GM12801 (cell line): ENCODE data around the gene SPRYD7.
A peak's percentile ranks its signal among the peaks of the same experiment; 100 is the strongest.

Source experiments
- TF ChIP-seq, protein P1 (sequence below): IDR thresholded peaks from one replicate; pipeline ENCODE4 v1.5.1; 2011; ENCODE audit warnings: control low read depth; ENCODE audit not compliant: insufficient read length; ENCODE audit errors: extremely low read depth

Gene SPRYD7, protein sequence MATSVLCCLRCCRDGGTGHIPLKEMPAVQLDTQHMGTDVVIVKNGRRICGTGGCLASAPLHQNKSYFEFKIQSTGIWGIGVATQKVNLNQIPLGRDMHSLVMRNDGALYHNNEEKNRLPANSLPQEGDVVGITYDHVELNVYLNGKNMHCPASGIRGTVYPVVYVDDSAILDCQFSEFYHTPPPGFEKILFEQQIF

DNA sequence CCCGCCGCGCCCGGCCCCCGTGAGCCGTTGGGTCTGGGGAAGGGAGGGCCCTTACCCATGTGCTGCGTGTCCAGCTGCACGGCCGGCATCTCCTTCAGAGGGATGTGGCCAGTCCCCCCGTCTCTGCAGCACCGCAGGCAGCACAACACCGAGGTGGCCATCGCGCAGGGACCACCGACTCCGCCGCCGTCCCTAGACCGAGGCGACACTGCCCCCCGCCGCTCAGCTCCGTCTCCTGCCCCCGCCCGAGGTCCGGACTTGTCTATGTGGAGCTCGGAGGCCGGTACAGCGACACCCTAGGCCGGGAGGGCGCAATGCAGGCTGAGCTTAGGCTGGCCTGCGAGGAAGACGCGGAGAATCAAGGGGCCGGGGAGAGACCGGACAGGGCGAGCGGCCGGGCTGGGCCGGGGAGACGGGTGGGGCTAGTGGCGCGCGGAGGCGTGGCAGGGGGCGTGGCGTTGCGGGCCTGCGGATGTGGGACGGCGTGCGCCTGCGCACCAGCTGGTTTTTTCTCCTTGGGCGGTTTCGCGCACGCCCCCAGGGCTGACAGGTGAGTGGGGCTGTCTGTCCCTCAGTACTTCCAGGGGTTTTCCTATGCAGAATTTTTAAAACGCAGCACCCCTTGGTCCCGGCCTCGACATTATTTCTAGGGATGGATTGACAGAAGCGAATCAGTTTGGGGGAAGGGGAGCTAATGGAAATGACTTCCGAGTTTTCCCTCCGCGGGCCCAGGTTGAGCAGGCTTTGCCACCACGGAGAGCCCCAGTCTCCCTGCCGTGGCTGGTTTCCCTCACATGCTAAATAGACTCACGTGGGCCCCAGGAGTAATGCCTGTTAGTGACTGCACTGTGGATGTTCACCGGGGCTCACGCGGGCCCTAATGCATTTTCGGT, at the start of gene SPRYD7:
Gene SPRYD7 (minus strand): TSS at position 266 of the 893 bp plus-strand sequence. CDS start 105 bp downstream, at position 161.
- TF ChIP-seq, protein P1, sequence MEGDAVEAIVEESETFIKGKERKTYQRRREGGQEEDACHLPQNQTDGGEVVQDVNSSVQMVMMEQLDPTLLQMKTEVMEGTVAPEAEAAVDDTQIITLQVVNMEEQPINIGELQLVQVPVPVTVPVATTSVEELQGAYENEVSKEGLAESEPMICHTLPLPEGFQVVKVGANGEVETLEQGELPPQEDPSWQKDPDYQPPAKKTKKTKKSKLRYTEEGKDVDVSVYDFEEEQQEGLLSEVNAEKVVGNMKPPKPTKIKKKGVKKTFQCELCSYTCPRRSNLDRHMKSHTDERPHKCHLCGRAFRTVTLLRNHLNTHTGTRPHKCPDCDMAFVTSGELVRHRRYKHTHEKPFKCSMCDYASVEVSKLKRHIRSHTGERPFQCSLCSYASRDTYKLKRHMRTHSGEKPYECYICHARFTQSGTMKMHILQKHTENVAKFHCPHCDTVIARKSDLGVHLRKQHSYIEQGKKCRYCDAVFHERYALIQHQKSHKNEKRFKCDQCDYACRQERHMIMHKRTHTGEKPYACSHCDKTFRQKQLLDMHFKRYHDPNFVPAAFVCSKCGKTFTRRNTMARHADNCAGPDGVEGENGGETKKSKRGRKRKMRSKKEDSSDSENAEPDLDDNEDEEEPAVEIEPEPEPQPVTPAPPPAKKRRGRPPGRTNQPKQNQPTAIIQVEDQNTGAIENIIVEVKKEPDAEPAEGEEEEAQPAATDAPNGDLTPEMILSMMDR, result no peak

DNA sequence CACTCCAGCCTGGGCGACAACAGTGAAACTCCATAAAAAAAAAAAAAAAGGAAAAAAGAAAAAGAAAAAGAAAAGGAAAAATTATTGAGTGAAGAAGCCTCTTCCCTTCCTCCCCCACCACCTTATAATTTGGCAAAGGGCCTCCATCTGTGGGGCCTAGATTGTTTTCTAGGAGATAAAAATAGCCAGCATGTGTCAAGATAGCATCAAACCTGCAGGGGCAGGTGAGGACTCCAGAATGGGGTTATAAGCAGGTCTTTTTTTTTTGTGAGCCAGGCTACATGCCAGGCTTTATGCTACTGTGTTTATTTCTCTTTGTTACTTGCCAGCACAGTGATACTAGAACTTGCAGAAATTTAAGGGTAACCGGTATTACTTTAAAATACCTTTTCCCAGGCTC, 49.0 kb upstream of the SPRYD7 start:
- TF ChIP-seq, protein P1, result no peak

DNA sequence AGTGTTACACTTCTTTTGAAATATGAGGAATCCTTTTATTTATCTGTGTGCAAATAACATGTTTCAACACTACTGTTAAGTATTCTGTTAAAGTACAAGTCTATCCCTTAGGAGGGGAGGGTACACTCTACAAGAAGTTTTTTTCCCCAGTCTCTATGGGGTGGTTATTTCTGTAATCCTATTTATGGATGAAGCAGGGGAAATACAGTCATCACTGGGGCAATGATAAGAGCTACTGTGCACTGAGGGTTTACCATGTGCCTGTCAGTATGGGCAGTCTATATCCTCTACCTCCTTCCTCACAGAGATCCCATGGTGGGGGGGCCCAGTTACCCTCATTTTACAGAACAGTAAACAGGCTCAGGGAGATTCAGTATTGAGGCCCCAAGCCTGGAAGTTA, 44.1 kb upstream of the SPRYD7 start:
- TF ChIP-seq, protein P1, result no peak

DNA sequence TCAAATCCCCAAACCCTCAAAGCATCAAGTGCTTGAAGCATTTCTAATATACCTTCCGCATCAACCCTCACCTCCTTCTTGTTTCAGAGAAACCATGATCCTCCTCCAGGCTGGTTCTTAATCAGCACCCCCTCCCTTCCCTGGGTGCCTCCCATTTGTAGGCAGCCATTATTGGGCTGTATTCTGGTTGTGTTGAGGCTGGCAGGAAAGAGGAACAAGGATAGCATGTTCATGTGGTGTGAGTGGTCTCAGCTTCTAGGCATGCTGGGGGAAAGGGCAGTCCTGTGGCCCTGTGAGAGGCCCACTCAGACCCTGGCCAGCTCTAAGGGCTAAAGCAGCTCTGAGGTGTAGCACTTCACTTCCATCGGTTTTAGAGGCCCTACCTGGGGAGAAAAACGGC, 41.9 kb upstream of the SPRYD7 start:
- TF ChIP-seq, protein P1, result no peak

DNA sequence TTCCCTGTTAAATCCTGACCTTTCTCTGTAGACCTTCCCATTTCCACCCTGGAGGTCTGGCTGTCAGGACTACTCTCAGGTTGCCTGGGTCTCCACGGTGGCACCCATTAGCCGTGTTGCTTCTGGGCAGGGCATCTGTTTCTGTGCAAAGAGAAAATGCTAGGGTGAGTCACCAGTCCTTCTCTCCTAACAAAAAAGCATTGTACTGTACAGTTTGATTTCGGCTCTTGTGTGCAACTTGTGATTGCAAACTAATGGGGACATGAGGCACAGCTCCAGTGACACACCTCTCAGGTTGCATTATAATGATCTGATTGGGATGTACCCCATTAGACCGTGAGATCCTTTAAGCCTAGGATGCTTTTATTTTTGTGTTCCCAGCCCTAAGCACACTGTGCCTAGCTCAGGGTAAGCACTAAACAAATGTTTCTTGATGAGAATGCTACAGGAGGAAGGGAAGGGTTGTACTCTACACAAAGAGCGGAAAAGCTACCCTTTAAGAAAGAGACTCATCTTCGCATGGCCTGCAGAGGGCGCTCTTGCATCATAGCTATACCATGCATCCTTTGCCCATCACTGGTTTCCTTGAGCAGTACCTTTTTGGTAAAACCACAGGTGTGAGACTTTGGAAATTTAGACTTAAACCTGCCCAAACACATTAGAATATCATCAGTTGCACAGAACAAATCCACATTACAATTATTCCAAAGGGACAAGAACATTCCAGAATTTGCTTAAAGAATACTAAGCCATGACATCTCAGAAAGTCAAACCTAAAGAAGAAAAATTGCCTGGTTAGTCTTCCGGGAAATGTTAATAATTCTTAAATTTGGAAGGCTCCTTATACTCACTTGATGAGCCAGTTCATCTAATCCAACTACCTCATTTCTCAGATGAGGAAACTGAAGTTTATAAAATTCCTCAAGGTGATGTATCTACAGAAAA, 40.4 kb upstream of the SPRYD7 start:
- TF ChIP-seq, protein P1, result peak; percentile 45

DNA sequence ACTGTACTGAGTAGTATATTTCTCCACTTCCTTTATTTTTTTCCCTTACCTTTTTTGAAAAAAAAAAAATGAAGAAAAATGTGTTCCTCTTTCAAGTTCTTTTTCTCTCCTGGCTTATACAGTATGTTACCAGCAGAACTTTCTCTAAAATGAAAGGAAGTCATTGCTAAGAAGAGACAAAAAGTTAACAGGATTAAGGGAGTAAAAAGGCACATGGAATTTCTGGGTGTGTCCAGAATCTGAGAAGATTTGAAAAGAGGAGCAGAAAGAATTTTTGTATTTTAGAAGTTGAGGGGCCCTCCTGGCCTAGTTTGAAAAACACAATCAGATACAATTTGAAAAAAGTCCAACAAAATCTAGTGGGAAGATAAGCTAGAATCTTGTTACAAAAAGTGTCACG, 39.7 kb upstream of the SPRYD7 start:
- TF ChIP-seq, protein P1, result no peak

DNA sequence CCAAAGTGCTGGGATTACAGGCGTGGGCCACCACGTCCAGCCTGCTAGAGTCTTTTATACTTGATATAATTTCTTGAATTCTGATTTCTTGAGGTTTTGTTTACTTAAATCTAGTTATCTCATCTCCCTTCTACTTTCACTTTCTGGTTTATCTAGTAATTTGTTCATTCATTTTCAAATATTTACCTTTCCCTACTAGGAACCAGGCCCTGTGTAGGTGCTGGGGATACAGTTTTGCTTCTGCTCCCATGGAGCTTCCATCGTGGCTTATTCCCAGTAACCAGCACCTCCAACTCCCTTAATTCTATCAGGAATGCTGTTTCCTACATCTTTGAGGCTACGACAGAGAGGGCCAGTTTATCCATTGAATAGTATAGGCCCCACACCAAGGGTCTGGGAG, 36.6 kb upstream of the SPRYD7 start:
- TF ChIP-seq, protein P1, result no peak
